Measurements from ENCODE around the gene PRM3.
"Not testable (repeated sequence)": the region's sequence is repeated elsewhere in the genome, so short reads cannot be mapped to it uniquely, and the experiment has no call there.

PRM3 gene

DNA sequence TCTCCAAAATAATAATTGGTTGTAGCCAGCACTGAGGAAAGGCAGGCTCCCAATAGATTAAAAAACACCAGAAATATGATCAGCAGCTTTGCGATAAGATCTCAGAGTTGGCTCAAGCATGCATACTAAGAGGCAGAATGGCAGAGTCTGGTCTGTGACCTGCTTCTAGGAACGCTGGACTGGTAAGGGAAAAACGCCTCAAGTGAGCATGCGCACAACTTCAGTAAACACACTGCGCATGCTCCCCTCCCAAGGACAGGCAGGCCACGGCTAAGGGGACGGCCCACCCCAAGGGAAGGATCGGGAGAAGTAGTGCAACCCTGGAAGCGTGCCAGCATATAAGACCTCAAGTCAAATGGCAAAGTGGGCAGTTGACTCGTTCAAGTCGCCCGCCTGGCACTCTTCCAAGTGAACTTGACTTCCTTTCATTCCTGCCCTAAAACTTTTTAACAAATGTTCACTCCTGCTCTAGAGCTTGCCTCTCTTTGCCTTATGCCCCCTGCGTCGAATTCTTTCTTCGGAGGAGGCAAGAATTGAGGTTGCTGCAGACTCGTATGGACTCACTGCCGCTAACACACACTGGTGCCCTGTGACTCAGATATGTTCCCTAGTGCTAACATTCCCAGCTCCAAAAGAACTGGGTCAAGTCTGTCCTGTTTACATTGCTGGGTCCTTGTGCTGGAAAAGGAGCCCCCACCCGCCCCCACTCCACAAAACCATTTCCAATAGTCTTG is 30.1 kb upstream of the PRM3 start:
- DNase-seq (ENCODE audit: low read depth in 2 of 2) = no peak

GRCh38 chr16:11302977-11303376 is 29.5 kb upstream of the PRM3 start:
- DNase-seq (ENCODE audit: low read depth in 2 of 2) = no peak

DNA sequence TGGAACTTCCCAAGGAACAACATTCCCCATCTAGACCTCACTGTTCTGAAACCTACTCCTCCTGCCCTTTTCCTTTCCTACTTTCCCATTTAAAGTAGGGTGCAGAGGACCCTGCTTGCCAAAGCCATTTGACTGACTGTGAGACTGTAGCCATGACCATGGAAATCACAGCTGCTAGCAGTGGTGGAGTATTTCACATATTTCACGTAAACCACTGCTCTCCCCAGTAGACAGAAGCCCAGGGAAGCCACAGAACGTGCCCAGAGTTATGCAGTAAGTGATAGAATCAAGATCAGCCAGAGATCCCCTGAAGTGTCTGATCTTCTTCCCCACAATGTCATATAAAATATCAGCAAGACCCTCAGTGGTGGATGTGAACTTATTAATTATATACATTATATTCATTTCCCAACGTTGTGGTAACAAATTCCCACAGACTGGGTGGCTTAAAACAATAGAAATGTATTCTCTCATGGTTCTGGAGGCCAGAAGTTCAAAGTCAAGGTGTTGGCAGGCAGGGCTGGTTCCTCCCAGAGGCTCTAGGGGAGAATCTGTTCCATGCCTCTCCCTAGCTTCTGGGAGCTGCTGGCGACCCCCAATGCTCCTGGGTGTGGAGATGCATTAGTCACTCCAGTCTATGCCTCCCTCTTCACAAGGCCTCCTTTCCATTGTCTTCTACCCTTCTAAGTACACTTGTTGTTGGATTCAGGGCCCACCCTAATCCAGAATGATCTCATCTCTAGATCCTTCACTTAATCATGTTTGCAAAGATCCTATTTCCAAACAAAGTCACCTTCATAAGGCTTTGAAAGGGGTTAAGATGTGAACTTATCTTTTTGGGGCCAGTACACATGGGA is 28.4 kb upstream of the PRM3 start:
- DNase-seq (ENCODE audit: low read depth in 2 of 2) = no peak

DNA sequence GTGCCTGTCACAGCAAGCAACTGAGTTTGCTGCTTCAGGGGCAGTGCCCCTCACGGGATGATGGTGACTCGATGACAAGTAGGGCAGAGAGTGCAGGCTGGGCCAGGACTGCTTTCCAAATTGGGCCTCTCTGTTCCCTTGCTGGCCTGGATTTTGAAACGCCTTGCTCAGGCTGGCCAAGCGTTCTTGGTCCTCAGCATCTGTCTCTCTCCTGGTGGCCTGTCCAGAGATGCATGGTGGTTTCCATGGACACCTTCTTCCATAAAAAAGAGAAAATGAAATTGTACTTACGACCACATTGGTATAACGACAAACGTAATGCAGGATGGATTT is 27.1 kb upstream of the PRM3 start:
- DNase-seq (ENCODE audit: low read depth in 2 of 2) = no peak

GRCh38 chr16:11299865-11300559 is 26.6 kb upstream of the PRM3 start:
- DNase-seq (ENCODE audit: low read depth in 2 of 2) = no peak

- DNase-seq (ENCODE audit: low read depth in 2 of 2) = not testable (repeated sequence)
Observed at GRCh38 chr16:11298950-11299547, 25.6 kb upstream of the PRM3 start.

GRCh38 chr16:11298143-11298900 is 24.9 kb upstream of the PRM3 start:
- no peak for DNase-seq (ENCODE audit: low read depth in 2 of 2)

- DNase-seq (ENCODE audit: low read depth in 2 of 2) = peak; percentile 45 to 59
Observed at GRCh38 chr16:11297492-11298142, 24.2 kb upstream of the PRM3 start.

- DNase-seq (ENCODE audit: low read depth in 2 of 2) = no peak
Observed at GRCh38 chr16:11296706-11297491, 23.5 kb upstream of the PRM3 start.

DNA sequence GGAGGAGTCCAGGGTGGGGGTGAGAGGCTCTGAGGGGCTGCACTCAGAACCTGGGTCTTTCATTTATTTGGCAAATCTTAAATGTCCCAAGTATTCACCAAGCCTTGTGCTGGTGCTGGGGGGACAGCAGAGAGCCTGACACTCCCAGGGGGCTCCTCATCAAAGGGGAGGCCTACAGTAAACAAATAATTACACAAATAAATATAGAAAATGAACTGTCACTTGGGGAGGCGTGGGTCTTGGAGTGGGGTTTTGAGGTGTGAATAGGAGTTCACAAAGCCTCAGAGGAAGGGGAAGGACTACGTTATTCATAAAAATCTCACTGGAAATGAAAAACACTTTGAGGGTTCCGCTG is 22.9 kb upstream of the PRM3 start:
- DNase-seq (ENCODE audit: low read depth in 2 of 2) = no peak

GRCh38 chr16:11295672-11296071 is 22.2 kb upstream of the PRM3 start:
- DNase-seq (ENCODE audit: low read depth in 2 of 2) = no peak

DNA sequence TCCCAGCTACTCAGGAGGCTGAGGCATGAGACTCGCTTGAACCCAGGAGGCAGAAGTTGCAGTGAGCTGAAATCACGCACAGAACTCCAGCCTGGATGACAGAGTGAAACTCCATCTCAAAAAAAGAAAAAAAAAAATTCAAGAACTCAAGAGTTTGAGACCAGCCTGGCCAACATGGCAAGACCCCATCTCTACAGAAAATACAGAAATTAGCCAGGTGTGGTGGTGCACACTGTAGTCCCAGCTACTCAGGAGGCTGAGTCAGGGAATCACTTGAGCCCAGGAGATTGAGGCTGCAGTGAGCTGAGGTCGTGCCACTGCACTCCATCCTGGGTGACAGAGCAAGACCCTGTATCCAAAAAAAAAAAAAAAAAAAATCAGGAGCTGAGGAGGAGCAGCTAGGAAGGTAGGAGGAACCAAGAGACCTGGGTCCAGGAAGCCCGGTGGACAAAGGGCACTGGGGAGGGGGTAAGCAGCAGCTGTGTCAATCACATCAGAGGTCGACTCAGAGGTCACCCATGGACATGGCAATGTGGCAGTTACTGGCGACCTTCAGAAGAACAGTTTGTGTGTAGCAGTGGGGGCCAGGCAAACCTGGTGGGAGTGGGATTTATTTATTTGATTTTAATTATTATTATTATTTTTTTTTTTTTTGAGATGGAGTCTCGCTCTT is 18.8 kb upstream of the PRM3 start:
- no peak for DNase-seq (ENCODE audit: low read depth in 2 of 2)

DNA sequence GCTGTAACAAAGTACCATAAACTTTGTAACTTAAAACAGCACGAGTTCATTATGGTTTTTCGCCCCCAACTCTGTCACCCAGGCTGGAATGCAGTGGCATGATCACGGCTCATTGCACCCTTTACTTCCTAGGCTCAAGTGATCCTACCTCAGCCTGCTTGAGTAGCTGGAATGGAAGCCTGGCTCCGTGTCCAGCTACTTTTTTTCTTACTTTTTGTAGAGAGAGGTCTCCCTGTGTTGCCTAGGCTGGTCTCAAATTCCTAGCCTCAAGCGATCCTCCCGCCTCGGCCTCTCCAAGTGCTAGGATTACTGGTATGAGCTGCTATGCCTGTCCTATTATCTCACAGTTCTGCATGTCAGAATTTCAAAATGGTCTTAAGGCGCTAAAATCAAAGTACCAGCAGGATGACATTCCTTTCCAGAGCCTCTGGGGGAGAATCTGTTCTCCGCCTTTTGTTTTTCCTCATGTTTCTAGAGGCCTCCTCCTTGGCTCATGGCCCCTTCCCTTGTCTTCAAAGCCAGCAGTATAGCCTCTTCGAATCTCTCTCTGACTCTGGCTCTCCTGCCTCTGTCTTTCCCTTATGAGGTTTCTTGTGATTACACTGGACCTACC is 17.8 kb upstream of the PRM3 start:
- no peak for DNase-seq (ENCODE audit: low read depth in 2 of 2)

- no peak for DNase-seq (ENCODE audit: low read depth in 2 of 2)
Observed at GRCh38 chr16:11290102-11290893, 16.9 kb upstream of the PRM3 start.

GRCh38 chr16:11289696-11290095 is 16.3 kb upstream of the PRM3 start:
- not testable (repeated sequence) for DNase-seq (ENCODE audit: low read depth in 2 of 2)

DNA sequence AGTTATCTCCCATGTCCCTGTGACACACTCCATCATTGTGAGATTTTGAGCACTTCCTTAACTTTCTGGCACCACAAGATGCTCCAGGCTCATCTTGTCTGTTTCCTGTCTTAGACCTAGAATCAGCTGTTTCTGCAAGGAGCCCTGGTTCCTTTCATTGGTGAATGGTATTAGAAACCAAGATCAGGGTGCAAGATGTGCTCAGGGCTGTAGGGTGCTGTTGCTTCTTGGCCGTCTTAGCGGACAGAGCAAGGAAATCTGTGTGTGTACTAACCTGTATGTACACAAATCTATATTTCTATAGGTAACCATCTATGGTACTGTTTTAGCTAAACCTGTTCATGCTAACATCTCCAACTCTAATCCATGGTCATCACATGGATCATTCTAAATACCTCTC is 15.8 kb upstream of the PRM3 start:
- no peak for DNase-seq (ENCODE audit: low read depth in 2 of 2)

DNA sequence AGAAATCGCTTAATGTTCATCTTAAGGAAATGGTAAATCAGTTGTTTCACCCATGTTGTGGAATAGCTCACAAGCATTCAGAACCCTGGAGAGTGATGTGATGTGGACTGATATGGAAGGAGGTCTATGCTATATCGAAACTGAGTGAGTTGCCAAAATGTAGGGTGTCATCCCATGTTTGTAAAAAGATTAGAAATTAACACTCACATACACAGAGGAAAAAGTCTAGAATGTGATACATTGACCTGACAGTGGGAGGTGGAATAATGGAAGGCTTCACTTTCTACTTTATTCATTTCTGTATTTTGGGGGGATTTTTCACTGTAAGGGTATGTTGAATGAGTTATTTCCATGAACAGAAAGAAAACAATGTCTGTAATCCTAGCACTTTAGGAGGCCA is 12.4 kb upstream of the PRM3 start:
- no peak for DNase-seq (ENCODE audit: low read depth in 2 of 2)

DNA sequence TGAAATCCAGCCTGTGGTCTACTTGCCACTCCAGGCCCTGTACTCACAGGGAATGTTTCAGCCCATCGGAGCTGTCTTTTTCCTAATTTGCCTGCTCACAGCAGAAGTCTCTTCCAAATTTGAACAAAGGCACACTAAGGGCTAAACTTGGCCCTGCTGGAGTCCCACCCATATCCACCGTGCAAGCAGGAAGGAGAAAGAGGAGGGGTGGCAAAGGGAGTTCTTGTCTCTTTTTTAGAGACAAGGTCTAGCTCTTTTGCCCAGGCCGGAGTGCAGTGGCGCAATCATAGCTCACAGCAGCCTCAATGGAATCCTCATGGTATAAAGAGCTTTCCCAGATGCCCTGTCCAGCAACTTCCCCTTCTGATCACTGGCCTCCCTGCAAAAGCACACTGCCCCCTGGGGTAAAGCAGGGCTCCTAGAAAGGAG is 10.4 kb upstream of the PRM3 start:
- no peak for DNase-seq (ENCODE audit: low read depth in 2 of 2)

All from stimulated activated CD4-positive, alpha-beta T cell treated with anti-CD3 and anti-CD28 coated beads, Interleukin-4, amount 100 ng/mL, for 48 hours (primary cell).